Retinal pigment epithelial cell (primary cell): ENCODE results near the gene AHCYL1.
A peak's percentile ranks its signal among the peaks of the same experiment; 100 is the strongest.

Source experiments
- DNase-seq: peaks from one replicate; pipeline ENCODE4 v3.0.0-alpha.2; 2010; ENCODE audit warnings: low read depth
- H3K4me3 ChIP-seq: 2 replicates; pipeline ENCODE4 v1.5.1; 2011; ENCODE audit warnings: mild to moderate bottlenecking, low read length, control low read depth, moderate library complexity
- TF ChIP-seq, protein P1 (sequence below): conservative IDR thresholded peaks from 2 replicates; pipeline ENCODE4 v1.5.1; 2011; ENCODE audit warnings: low read depth, low read length, control low read depth, inconsistent platforms

AHCYL1 gene

DNA sequence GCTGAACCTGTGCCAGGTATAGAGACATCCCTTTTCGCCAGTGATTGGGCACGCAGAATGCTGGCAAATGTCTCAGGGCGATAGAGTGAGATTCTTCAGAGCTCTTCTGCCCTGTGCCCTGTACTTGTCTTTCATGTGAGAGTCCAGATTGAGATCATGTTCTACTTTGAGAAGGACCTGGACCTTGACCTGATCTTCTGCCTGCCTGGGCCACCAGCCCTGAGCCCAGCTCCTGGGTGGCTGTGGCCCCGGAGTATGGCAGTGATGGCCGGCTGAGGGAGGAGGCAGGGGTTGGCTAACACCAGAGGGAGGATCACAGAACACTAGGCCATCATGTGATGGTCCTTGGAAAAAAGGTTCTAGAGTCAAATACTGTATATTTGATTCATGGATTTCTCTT is 63.7 kb downstream of the AHCYL1 start:
- TF ChIP-seq, protein P1, sequence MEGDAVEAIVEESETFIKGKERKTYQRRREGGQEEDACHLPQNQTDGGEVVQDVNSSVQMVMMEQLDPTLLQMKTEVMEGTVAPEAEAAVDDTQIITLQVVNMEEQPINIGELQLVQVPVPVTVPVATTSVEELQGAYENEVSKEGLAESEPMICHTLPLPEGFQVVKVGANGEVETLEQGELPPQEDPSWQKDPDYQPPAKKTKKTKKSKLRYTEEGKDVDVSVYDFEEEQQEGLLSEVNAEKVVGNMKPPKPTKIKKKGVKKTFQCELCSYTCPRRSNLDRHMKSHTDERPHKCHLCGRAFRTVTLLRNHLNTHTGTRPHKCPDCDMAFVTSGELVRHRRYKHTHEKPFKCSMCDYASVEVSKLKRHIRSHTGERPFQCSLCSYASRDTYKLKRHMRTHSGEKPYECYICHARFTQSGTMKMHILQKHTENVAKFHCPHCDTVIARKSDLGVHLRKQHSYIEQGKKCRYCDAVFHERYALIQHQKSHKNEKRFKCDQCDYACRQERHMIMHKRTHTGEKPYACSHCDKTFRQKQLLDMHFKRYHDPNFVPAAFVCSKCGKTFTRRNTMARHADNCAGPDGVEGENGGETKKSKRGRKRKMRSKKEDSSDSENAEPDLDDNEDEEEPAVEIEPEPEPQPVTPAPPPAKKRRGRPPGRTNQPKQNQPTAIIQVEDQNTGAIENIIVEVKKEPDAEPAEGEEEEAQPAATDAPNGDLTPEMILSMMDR, result no peak
- no peak for DNase-seq
- no peak overlapping the region for H3K4me3 ChIP-seq

DNA sequence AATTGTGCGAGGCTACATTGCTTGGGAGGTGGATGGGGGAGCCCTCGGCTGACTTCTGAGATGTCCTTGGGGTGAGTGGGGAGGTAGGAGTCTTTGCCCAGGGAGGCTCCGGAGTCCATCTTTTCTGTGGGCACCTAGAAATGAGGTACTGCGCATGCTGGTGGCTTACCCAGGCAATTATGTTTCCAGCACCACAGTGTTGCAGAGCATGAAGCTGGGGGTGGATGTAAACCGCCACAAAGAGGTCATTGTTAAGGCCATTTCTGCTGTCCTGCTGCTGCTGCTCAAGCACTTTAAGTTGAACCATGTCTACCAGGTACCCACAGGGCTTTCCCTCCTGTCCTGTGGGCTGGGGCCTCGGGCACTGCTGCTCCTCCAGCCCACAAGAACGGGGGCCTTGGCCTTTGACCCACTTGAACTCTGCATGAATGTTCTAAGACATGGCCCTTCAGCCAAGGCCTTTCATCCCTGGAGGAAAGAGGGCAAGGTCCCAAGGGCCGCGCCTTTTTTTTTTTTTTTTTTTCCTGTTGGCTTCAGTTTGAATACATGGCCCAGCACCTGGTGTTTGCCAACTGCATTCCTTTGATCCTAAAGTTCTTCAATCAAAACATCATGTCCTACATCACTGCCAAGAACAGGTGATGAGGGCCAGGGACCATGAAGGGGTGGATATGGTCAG is 64.5 kb downstream of the AHCYL1 start:
- DNase-seq, result no peak
- TF ChIP-seq, protein P1, result no peak
- no peak overlapping the region for H3K4me3 ChIP-seq

DNA sequence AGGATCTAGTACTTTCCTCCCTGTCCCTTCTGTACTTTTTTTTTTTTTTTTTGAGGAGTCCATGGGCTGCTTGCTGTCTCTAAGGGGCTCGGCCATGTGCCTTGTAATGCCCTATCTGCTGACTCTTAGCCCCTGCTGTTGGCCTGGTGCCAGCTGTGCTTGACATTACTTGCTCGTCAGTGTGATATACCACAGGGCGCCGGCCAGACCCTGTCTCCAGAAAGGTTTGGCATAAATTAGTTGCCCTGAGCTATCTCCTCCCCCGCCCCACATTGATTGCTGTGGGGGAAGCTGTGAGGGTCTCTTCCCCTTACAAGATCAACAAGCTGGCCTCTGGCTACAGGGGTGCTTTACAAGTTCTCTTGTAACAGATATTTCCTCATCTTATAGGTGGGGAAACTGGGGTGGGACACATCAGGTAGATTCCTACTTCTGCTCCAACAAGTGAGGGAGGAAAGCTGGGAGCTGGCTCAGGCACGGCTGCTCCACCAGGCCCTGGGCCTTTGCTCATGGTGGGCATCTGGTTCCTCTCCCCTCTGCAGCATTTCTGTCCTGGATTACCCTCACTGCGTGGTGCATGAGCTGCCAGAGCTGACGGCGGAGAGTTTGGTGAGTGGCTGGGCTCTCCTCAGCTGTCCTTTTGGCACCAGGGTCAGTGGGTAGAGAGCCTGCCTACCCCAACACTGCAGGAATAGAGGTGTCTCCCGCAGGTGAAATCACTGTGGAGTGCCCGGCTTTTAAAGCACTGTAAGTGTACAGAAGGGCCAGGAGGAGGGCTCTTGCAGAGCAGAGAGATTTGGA is 65.4 kb downstream of the AHCYL1 start:
- TF ChIP-seq, protein P1, result no peak
- no peak overlapping the region for H3K4me3 ChIP-seq
- no peak for DNase-seq

DNA sequence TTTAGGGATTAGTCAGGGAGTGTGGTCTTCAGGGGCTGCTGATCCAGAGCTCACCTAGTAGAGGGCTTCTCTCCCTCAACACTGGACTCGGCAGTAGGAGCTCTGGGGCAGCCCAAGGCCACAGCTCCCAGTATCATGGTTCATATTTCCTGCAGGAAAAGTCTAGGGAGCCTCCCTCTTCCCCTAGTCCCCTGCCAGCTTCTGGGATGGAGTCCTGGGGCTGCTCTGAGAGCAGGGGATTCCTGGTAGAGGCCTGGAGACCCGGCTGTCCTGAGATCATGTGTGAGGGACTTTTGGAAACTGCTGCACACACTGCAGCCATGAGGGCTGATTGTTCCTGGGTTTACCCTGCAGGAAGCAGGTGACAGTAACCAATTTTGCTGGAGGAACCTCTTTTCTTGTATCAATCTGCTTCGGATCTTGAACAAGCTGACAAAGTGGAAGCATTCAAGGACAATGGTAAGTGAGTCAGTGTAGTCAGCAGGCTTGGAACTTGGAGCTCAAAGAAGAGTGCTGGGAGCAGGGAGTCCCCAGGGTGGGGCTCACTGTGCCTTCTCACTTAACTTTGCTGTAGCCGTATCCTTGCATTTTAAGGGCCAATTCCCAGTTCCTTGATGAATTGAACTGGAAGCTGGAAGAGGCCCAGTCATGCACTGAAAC is 66.2 kb downstream of the AHCYL1 start:
- H3K4me3 ChIP-seq, result no peak overlapping the region
- no peak for DNase-seq
- TF ChIP-seq, protein P1, result no peak

DNA sequence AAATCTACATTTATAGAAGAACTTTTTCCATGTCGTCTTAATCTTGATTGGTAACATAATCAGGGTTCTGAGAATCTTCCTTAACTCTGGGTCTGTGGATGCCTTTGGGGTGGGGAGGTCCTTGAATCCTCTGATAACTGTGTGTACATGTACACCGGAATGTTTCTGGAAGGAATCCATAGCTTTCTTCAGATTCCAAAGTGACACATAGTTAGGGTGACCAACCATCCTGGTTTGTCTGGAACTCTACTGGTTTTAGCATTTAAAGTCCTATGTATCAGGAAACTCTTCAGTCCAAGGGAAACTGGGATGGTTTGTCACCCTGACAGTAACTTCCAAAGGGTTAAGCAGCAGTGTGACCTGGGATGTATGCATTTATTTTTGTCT is 66.7 kb downstream of the AHCYL1 start:
- no peak overlapping the region for H3K4me3 ChIP-seq
- TF ChIP-seq, protein P1, result no peak
- no peak for DNase-seq

DNA sequence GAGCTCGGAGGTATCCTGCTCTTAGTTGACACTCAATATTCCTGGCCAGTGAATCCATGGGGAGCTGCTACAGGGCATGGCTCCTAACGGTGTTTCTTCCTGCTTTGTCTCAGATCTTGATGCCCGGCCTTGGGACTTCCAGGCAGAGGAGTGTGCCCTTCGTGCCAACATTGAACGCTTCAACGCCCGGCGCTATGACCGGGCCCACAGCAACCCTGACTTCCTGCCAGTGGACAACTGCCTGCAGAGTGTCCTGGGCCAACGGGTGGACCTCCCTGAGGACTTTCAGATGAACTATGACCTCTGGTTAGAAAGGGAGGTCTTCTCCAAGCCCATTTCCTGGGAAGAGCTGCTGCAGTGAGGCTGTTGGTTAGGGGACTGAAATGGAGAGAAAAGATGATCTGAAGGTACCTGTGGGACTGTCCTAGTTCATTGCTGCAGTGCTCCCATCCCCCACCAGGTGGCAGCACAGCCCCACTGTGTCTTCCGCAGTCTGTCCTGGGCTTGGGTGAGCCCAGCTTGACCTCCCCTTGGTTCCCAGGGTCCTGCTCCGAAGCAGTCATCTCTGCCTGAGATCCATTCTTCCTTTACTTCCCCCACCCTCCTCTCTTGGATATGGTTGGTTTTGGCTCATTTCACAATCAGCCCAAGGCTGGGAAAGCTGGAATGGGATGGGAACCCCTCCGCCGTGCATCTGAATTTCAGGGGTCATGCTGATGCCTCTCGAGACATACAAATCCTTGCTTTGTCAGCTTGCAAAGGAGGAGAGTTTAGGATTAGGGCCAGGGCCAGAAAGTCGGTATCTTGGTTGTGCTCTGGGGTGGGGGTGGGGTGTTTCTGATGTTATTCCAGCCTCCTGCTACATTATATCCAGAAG is 69.2 kb downstream of the AHCYL1 start:
- TF ChIP-seq, protein P1, result peak; percentile 99

More for the DNA sequence above, 69.2 kb downstream of the AHCYL1 start:
- H3K4me3 ChIP-seq, result no peak overlapping the region
- no peak for DNase-seq
